K562 (cell line): ENCODE data around the gene UBE2J2. TPM values are rescaled to one million over a fixed set of nuclear protein-coding genes. Genes with fewer than 3 reads are reported as not detected.

Experiments used
- BCOR ChIP-seq: fragments of 450-650 bp; IDR thresholded peaks from 2 replicates; pipeline ENCODE4 v1.6.1; 2016
- DPF2 ChIP-seq: fragments of 450-650 bp; IDR thresholded peaks from 2 replicates; pipeline ENCODE4 v1.6.1; 2016
- ESRRA ChIP-seq: fragments of 450-650 bp; IDR thresholded peaks from 2 replicates; pipeline ENCODE4 v1.6.1; 2014; ENCODE audit warnings: low read depth, mild to moderate bottlenecking, moderate library complexity, borderline replicate concordance
- HDAC1 ChIP-seq, 2 experiments: fragments of 450-650 bp; IDR thresholded peaks; 2 replicates each; pipeline ENCODE4 v1.6.1; 2016 to 2017; ENCODE audit warnings: inconsistent platforms in 1 of 2, mild to moderate bottlenecking in 1 of 2, moderate library complexity in 1 of 2
- KLF1 ChIP-seq: fragments of 450-650 bp; IDR thresholded peaks from 2 replicates; pipeline ENCODE4 v1.6.1; 2016; ENCODE audit warnings: missing genetic modification characterization, missing compliant biosample characterization
- MEF2A ChIP-seq: IDR thresholded peaks from 2 replicates; pipeline ENCODE4 v1.6.1; 2011; ENCODE audit warnings: low read depth, mild to moderate bottlenecking, low read length, moderate library complexity; ENCODE audit not compliant: control insufficient read depth
- NCOA4 ChIP-seq: fragments of 450-650 bp; IDR thresholded peaks from 2 replicates; pipeline ENCODE4 v1.6.1; 2018; ENCODE audit warnings: mild to moderate bottlenecking; ENCODE audit not compliant: partially characterized antibody
- NFIC ChIP-seq: fragments of 450-650 bp; IDR thresholded peaks from 2 replicates; pipeline ENCODE4 v1.6.1; 2017; ENCODE audit warnings: mild to moderate bottlenecking, inconsistent platforms
- RAD21 ChIP-seq, 2 experiments: fragments of 250-450 bp in 1 of 2; fragments of 450-650 bp in 1 of 2; sonication (Bioruptor Pico) in 1 of 2; formaldehyde crosslinking in 1 of 2; IDR thresholded peaks in 1 of 2; conservative IDR thresholded peaks in 1 of 2; 2 replicates each; pipeline versions ENCODE4 v1.4.0 to v1.8.0; 2020 to 2022; ENCODE audit warnings: mild to moderate bottlenecking in 2 of 2, moderate library complexity in 1 of 2
- SAP30 ChIP-seq: fragments of 200-600 bp; sonication (generic); IDR thresholded peaks from 2 replicates; pipeline ENCODE4 v1.6.1; 2012; ENCODE audit warnings: borderline replicate concordance, low read depth, mild to moderate bottlenecking, moderate library complexity, low read length, control low read depth, inconsistent platforms; ENCODE audit not compliant: insufficient read depth, poor library complexity, severe bottlenecking
- SMARCA4 ChIP-seq: fragments of 450-650 bp; IDR thresholded peaks from 2 replicates; pipeline ENCODE4 v1.6.1; 2016
- TBP ChIP-seq: optimal IDR thresholded peaks from 2 replicates; pipeline ENCODE3; 2011; ENCODE audit warnings: low read depth, low read length, improper control_type of control experiment
- TRIM28 ChIP-seq: fragments of 450-650 bp; IDR thresholded peaks from 2 replicates; pipeline ENCODE4 v1.6.1; 2017
- YY1 ChIP-seq, 3 experiments: IDR thresholded peaks; 2 replicates each; pipeline ENCODE4 v1.6.1; 2011; ENCODE audit warnings: low read length in 2 of 3, mild to moderate bottlenecking in 2 of 3, moderate library complexity in 2 of 3, borderline replicate concordance in 1 of 3, control low read depth in 1 of 3, low read depth in 1 of 3; ENCODE audit not compliant: insufficient read depth in 3 of 3, insufficient replicate concordance in 2 of 3, control insufficient read depth in 1 of 3, insufficient read length in 1 of 3; ENCODE audit errors: extremely low read depth in 1 of 3
- ZNF695 ChIP-seq: fragments of 450-650 bp; formaldehyde crosslinking; IDR thresholded peaks from 2 replicates; pipeline ENCODE4 v1.4.0; 2020; ENCODE audit warnings: mild to moderate bottlenecking, moderate library complexity
- polyA plus RNA-seq, 8 experiments: library from polyadenylated mRNA; depleted of rRNA in 4 of 8; stranded (reverse) in 5 of 8; unstranded in 3 of 8; fragments of >200 nt; fragmentation: Nextera tagmentation in 2 of 8; fragmentation: Illumina TruSeq in 1 of 8; extraction: Ambion mirVana in 2 of 8; extraction: Trizol in 1 of 8; gene quantifications; 2 replicates each; pipeline versions ENCODE4 v1.2.1 to v1.2.3, GENCODE V29; 2011 to 2014; ENCODE audit warnings: inconsistent platforms in 1 of 8, missing spikeins in 1 of 8
- total RNA-seq, 7 experiments: library from RNA; depleted of rRNA in 6 of 7; stranded (reverse); fragments of >200 nt in 6 of 7; fragmentation: Illumina TruSeq in 2 of 7; extraction: Trizol in 2 of 7; gene quantifications; 2 replicates each; pipeline versions ENCODE4 v1.2.1 to v1.2.3, GENCODE V29; 2011 to 2021; ENCODE audit warnings: low replicate concordance in 1 of 7
- TF ChIP-seq, protein P1 (sequence below), 2 experiments: fragments of 450-650 bp in 1 of 2; sonication (generic) in 1 of 2; formaldehyde crosslinking in 1 of 2; IDR thresholded peaks; 2 replicates each; pipeline versions ENCODE4 v1.7.1 to v1.9.0; 2016 to 2022; ENCODE audit warnings: inconsistent platforms in 1 of 2, mild to moderate bottlenecking in 1 of 2, missing genetic modification reagents in 1 of 2
- TF ChIP-seq, protein P2 (sequence below): conservative IDR thresholded peaks from 2 replicates; pipeline ENCODE4 v1.6.1; 2011; ENCODE audit warnings: low read depth, mild to moderate bottlenecking, low read length; ENCODE audit not compliant: control insufficient read depth

UBE2J2 gene
- total and polyA plus RNA-seq, 9 of the 15 experiments (the other 6 are each of a cell fraction or from before 2014, with no cell fraction given), result 0.93 to 112 (median 75.5) TPM

- TF ChIP-seq, protein P1, sequence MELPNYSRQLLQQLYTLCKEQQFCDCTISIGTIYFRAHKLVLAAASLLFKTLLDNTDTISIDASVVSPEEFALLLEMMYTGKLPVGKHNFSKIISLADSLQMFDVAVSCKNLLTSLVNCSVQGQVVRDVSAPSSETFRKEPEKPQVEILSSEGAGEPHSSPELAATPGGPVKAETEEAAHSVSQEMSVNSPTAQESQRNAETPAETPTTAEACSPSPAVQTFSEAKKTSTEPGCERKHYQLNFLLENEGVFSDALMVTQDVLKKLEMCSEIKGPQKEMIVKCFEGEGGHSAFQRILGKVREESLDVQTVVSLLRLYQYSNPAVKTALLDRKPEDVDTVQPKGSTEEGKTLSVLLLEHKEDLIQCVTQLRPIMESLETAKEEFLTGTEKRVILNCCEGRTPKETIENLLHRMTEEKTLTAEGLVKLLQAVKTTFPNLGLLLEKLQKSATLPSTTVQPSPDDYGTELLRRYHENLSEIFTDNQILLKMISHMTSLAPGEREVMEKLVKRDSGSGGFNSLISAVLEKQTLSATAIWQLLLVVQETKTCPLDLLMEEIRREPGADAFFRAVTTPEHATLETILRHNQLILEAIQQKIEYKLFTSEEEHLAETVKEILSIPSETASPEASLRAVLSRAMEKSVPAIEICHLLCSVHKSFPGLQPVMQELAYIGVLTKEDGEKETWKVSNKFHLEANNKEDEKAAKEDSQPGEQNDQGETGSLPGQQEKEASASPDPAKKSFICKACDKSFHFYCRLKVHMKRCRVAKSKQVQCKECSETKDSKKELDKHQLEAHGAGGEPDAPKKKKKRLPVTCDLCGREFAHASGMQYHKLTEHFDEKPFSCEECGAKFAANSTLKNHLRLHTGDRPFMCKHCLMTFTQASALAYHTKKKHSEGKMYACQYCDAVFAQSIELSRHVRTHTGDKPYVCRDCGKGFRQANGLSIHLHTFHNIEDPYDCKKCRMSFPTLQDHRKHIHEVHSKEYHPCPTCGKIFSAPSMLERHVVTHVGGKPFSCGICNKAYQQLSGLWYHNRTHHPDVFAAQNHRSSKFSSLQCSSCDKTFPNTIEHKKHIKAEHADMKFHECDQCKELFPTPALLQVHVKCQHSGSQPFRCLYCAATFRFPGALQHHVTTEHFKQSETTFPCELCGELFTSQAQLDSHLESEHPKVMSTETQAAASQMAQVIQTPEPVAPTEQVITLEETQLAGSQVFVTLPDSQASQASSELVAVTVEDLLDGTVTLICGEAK (IDR thresholded peaks at IDR 0.05), result peak; percentile 64
- TF ChIP-seq, protein P1 (CRISPR knock-in tag; IDR thresholded peaks at IDR 0.05), result no peak
- TF ChIP-seq BCOR (peak; percentile 48; the same call in 1 of the 2 replicates), DPF2 (0 out of 2 replicates have a peak, but pooled peaks have one; percentile 13), ZNF695 (no peak), RAD21 (CRISPR knock-in tag; conservative IDR thresholded peaks at IDR 0.05 in 1 of 2, IDR thresholded peaks at IDR 0.05 in 1 of 2) (peak; percentile 24 to 59), NCOA4 (no peak), TRIM28 (0 out of 2 replicates have a peak, but pooled peaks have one; percentile 10), YY1 (IDR thresholded peaks at IDR 0.05; ENCODE audit: borderline replicate concordance in 1 of 3, control insufficient read depth in 1 of 3, extremely low read depth in 1 of 3, insufficient read depth in 3 of 3, insufficient read length in 1 of 3, insufficient replicate concordance in 2 of 3, low read depth in 1 of 3, low read length in 2 of 3) (peak in 1 of 3 experiments; percentile 7), SMARCA4 (0 out of 2 replicates have a peak, but pooled peaks have one; percentile 20), NFIC (peak; percentile 65), ESRRA (no peak), KLF1 (tag) (no peak), TBP (peak; percentile 28), HDAC1 (IDR thresholded peaks at IDR 0.05) (0 out of 4 replicates have a peak, but pooled peaks of 1 of the 2 experiments have one; percentile 7), MEF2A (no peak), SAP30 (no peak)
- TF ChIP-seq, protein P2, sequence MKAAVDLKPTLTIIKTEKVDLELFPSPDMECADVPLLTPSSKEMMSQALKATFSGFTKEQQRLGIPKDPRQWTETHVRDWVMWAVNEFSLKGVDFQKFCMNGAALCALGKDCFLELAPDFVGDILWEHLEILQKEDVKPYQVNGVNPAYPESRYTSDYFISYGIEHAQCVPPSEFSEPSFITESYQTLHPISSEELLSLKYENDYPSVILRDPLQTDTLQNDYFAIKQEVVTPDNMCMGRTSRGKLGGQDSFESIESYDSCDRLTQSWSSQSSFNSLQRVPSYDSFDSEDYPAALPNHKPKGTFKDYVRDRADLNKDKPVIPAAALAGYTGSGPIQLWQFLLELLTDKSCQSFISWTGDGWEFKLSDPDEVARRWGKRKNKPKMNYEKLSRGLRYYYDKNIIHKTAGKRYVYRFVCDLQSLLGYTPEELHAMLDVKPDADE, result no peak
Measured at GRCh38 chr1:1230656-1231399, 42.8 kb downstream of the UBE2J2 start (continued).
